ENCODE data around the gene ASCL4. TPM values are rescaled to one million over a fixed set of nuclear protein-coding genes. Genes with fewer than 3 reads are reported as not detected.

Gene ASCL4
- total RNA-seq, 1 donor from 2014 or later = not detected

GRCh38 chr12:107764626-107765025 is 9.9 kb upstream of the ASCL4 start:
- DNase-seq (ENCODE audit: low spot score) = no peak
- no peak overlapping the region for H3K4me2 ChIP-seq
- H3K4me1 Mint-ChIP-seq = peaks cover 14% of the 10 kb centered on the region
- H3K27ac Mint-ChIP-seq = no peak overlapping the region
- peaks cover 35% of the 10 kb centered on the region for H3K27me3 ChIP-seq
- no peak overlapping the region for H3K4me3 Mint-ChIP-seq
- H3K9me3 ChIP-seq (ENCODE audit: low read depth) = no peaks in the 10 kb centered on the region
- H2AFZ ChIP-seq (replicated peaks) = no peak overlapping the region
- H3K9me3 Mint-ChIP-seq = no peaks in the 10 kb centered on the region
- H3F3A ChIP-seq (ENCODE audit: low read depth) = no peaks in the 10 kb centered on the region
- H4K20me1 ChIP-seq (ENCODE audit: low read depth) = peaks cover 8% of the 10 kb centered on the region
- peaks cover 8% of the 10 kb centered on the region for H3K27me3 Mint-ChIP-seq (ENCODE audit: insufficient read depth, low read depth)
- no peaks in the 10 kb centered on the region for H3K36me3 Mint-ChIP-seq
- no peak overlapping the region for H3K4me3 ChIP-seq
- H3K4me1 ChIP-seq = peaks cover 6% of the 10 kb centered on the region
- TF ChIP-seq CTCF (IDR thresholded peaks at IDR 0.05) (no peak), EZH2 (IDR thresholded peaks at IDR 0.05) (no peak), EZH2phosphoT487 (IDR thresholded peaks at IDR 0.05) (no peak)
- no peak overlapping the region for H3K9ac ChIP-seq
- no peak overlapping the region for H3K27ac ChIP-seq
- peaks cover 11% of the 10 kb centered on the region for H3K79me2 ChIP-seq (ENCODE audit: low read depth)
- H3K36me3 ChIP-seq = no peaks in the 10 kb centered on the region

- Histone ChIP-seq H3K4me1 (no peaks in the 10 kb centered on the region), H4K20me1 (ENCODE audit: low read depth) (peaks cover 1% of the 10 kb centered on the region), H3K27me3 (peaks cover 42% of the 10 kb centered on the region), H3K79me2 (ENCODE audit: low read depth) (peaks cover 4% of the 10 kb centered on the region), H3K9me3 (ENCODE audit: low read depth) (no peaks in the 10 kb centered on the region), H2AFZ (replicated peaks) (no peak overlapping the region), H3K9ac (no peak overlapping the region), H3K36me3 (no peaks in the 10 kb centered on the region), H3K4me3 (no peak overlapping the region), H3K4me2 (no peak overlapping the region), H3K27ac (no peak overlapping the region), H3F3A (ENCODE audit: low read depth) (no peaks in the 10 kb centered on the region)
- Mint-ChIP-seq H3K4me3 (no peak overlapping the region), H3K4me1 (peaks cover 7% of the 10 kb centered on the region), H3K27ac (no peak overlapping the region), H3K27me3 (ENCODE audit: insufficient read depth, low read depth) (peaks cover 9% of the 10 kb centered on the region), H3K36me3 (no peaks in the 10 kb centered on the region), H3K9me3 (no peaks in the 10 kb centered on the region)
- TF ChIP-seq CTCF (IDR thresholded peaks at IDR 0.05) (no peak), EZH2 (IDR thresholded peaks at IDR 0.05) (no peak), EZH2phosphoT487 (IDR thresholded peaks at IDR 0.05) (no peak)
- no peak for DNase-seq (ENCODE audit: low spot score)
Measured at GRCh38 chr12:107765316-107765715, 9.2 kb upstream of the ASCL4 start.

GRCh38 chr12:107767466-107767865 is 7.0 kb upstream of the ASCL4 start:
- no peaks in the 10 kb centered on the region for H4K20me1 ChIP-seq (ENCODE audit: low read depth)
- no peaks in the 10 kb centered on the region for H3K9me3 ChIP-seq (ENCODE audit: low read depth)
- no peaks in the 10 kb centered on the region for H3F3A ChIP-seq (ENCODE audit: low read depth)
- DNase-seq (ENCODE audit: low spot score) = no peak
- H3K27me3 ChIP-seq = peaks cover 56% of the 10 kb centered on the region
- H2AFZ ChIP-seq (replicated peaks) = no peak overlapping the region
- H3K4me3 ChIP-seq = no peak overlapping the region
- H3K27ac ChIP-seq = no peak overlapping the region
- H3K79me2 ChIP-seq (ENCODE audit: low read depth) = no peaks in the 10 kb centered on the region
- no peak overlapping the region for H3K9ac ChIP-seq
- H3K4me2 ChIP-seq = no peak overlapping the region
- H3K9me3 Mint-ChIP-seq = no peaks in the 10 kb centered on the region
- peaks cover 14% of the 10 kb centered on the region for H3K27me3 Mint-ChIP-seq (ENCODE audit: insufficient read depth, low read depth)
- no peak overlapping the region for H3K4me3 Mint-ChIP-seq
- H3K4me1 Mint-ChIP-seq = no peaks in the 10 kb centered on the region
- TF ChIP-seq EZH2 (IDR thresholded peaks at IDR 0.05) (no peak), EZH2phosphoT487 (IDR thresholded peaks at IDR 0.05) (no peak), CTCF (IDR thresholded peaks at IDR 0.05) (no peak)
- no peaks in the 10 kb centered on the region for H3K36me3 ChIP-seq
- no peak overlapping the region for H3K27ac Mint-ChIP-seq
- H3K4me1 ChIP-seq = no peaks in the 10 kb centered on the region
- H3K36me3 Mint-ChIP-seq = no peaks in the 10 kb centered on the region
